SJCRH30 (cell line): ENCODE results near the gene DRGX. TPM values are rescaled to one million over a fixed set of nuclear protein-coding genes. Genes with fewer than 3 reads are reported as not detected.

Experiments used
- DNase-seq, 2 experiments: peaks; one replicate each; pipeline ENCODE4 v3.0.0-alpha.2; 2015 to 2020
- H3K27ac ChIP-seq: fragments of 250-450 bp; sonication (Bioruptor Pico); 2 replicates; pipeline ENCODE4 v1.5.1; 2020; ENCODE audit warnings: mild to moderate bottlenecking, moderate library complexity
- H3K27me3 ChIP-seq: fragments of 250-450 bp; sonication (Bioruptor Pico); 2 replicates; pipeline ENCODE4 v1.5.1; 2020; ENCODE audit warnings: mild to moderate bottlenecking, moderate library complexity
- H3K36me3 ChIP-seq: fragments of 250-450 bp; sonication (Bioruptor Pico); 2 replicates; pipeline ENCODE4 v1.5.1; 2020; ENCODE audit warnings: mild to moderate bottlenecking, moderate library complexity
- H3K4me1 ChIP-seq: fragments of 250-450 bp; sonication (Bioruptor Pico); 2 replicates; pipeline ENCODE4 v1.5.1; 2020; ENCODE audit warnings: mild to moderate bottlenecking, moderate library complexity
- H3K4me3 ChIP-seq: fragments of 250-450 bp; sonication (Bioruptor Pico); 2 replicates; pipeline ENCODE4 v1.5.1; 2020; ENCODE audit warnings: mild to moderate bottlenecking, moderate library complexity
- H3K9me3 ChIP-seq: fragments of 250-450 bp; sonication (Bioruptor Pico); replicated peaks from 2 replicates; pipeline ENCODE4 v1.5.1; 2020; ENCODE audit warnings: mild to moderate bottlenecking, moderate library complexity
- total RNA-seq: library from RNA; depleted of rRNA; stranded (reverse); fragments of >200 nt; shearing (Covaris generic); gene quantifications from 2 replicates; pipeline ENCODE4 v1.2.3, GENCODE V29; 2014; rRNA removed

The DRGX gene
- total RNA-seq, 1 experiment from 2014 or later = 17.8 TPM

DNA sequence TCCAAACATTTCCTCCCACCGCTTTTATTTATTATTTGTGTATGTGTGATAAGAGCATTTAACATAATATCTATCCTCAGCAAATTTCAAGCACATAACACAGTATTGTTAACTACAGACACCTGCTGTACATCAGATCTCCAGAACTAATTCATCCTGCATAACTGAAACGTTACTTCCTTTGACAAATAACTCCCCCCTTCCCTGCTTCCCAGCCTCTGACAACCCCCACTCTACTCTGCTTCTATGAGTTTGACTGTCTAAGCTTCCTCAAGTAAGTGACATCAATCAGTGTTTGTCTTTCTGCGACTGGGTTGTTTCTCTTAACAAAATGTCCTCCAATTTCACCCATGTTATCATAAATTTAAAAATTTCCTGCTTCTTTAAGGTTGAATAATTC lies 74.9 kb downstream of the DRGX start:
- no peak overlapping the region for H3K4me3 ChIP-seq
- DNase-seq = peak; percentile 72 to 92
- peaks cover 23% of the 10 kb centered on the region for H3K36me3 ChIP-seq
- no peaks in the 10 kb centered on the region for H3K27me3 ChIP-seq
- peaks cover 34% of the 10 kb centered on the region for H3K4me1 ChIP-seq
- H3K27ac ChIP-seq = peak overlapping the region; percentile 95
- no peaks in the 10 kb centered on the region for H3K9me3 ChIP-seq

DNA sequence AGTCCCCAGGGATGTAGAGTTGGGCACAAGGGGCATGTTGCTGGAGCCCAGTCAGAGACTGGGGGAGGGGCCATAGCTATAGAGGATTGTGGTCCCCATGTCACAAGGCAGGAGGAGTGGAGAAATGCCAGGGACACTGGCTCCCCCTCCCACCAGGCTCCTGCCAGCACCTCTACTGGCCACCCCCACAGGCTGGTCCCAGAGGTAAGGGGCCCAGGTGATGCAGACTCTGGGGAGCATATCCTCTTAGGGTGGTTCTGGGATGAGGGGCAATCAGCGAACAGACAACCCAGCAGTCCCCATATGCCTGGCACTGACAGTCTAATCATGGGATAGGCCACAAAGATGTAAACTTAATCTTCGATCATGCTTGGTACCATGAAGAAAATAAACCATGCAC lies 75.7 kb downstream of the DRGX start:
- peak in 1 of 2 experiments; percentile 37 for DNase-seq
- Histone ChIP-seq H3K27ac (peak overlapping the region; percentile 95), H3K4me1 (peaks cover 34% of the 10 kb centered on the region), H3K4me3 (no peak overlapping the region), H3K9me3 (no peaks in the 10 kb centered on the region), H3K36me3 (peaks cover 22% of the 10 kb centered on the region), H3K27me3 (no peaks in the 10 kb centered on the region)

- Histone ChIP-seq H3K27me3 (no peaks in the 10 kb centered on the region), H3K4me1 (peaks cover 34% of the 10 kb centered on the region), H3K36me3 (peaks cover 17% of the 10 kb centered on the region)
Observed at GRCh38 chr10:49319206-49319605, 76.7 kb downstream of the DRGX start.

GRCh38 chr10:49318755-49319154 lies 77.1 kb downstream of the DRGX start:
- no peak overlapping the region for H3K27ac ChIP-seq
- peaks cover 34% of the 10 kb centered on the region for H3K4me1 ChIP-seq
- peaks cover 13% of the 10 kb centered on the region for H3K36me3 ChIP-seq
- DNase-seq = no peak
- no peaks in the 10 kb centered on the region for H3K9me3 ChIP-seq
- no peak overlapping the region for H3K4me3 ChIP-seq
- no peaks in the 10 kb centered on the region for H3K27me3 ChIP-seq

More at GRCh38 chr10:49319206-49319605, 76.7 kb downstream of the DRGX start:
- no peak overlapping the region for H3K4me3 ChIP-seq
- no peak for DNase-seq
- no peaks in the 10 kb centered on the region for H3K9me3 ChIP-seq
- H3K27ac ChIP-seq = no peak overlapping the region

GRCh38 chr10:49318028-49318427 lies 77.9 kb downstream of the DRGX start:
- peaks cover 34% of the 10 kb centered on the region for H3K4me1 ChIP-seq
- no peak for DNase-seq
- H3K27me3 ChIP-seq = no peaks in the 10 kb centered on the region
- no peak overlapping the region for H3K27ac ChIP-seq
- H3K9me3 ChIP-seq = no peaks in the 10 kb centered on the region
- no peak overlapping the region for H3K4me3 ChIP-seq
- peaks cover 5% of the 10 kb centered on the region for H3K36me3 ChIP-seq

GRCh38 chr10:49314806-49315205 lies 81.1 kb downstream of the DRGX start:
- no peaks in the 10 kb centered on the region for H3K9me3 ChIP-seq
- peaks cover 7% of the 10 kb centered on the region for H3K4me1 ChIP-seq
- no peak overlapping the region for H3K4me3 ChIP-seq
- no peak for DNase-seq
- H3K27me3 ChIP-seq = no peaks in the 10 kb centered on the region
- no peak overlapping the region for H3K27ac ChIP-seq
- H3K36me3 ChIP-seq = peaks cover 3% of the 10 kb centered on the region; the same call in 1 of the 2 replicates

Other genes starting within 250 kb of the DRGX start
- 2.1 and 2.5 TPM in 2 replicates for gene TMEM273, start 207.7 kb downstream of the DRGX start, total RNA-seq
- gene C10orf71, start 96.9 kb downstream of the DRGX start, total RNA-seq = 4.5 and 6.6 TPM in 2 replicates
- 5.7 and 7.1 TPM in 2 replicates for gene ERCC6, start 143.0 kb upstream of the DRGX start, total RNA-seq
- not detected in 2 replicates for gene SLC18A3, start 214.2 kb upstream of the DRGX start, total RNA-seq
- gene CHAT, start 217.9 kb upstream of the DRGX start, total RNA-seq = not detected in 2 replicates